Stimulated activated CD4-positive, alpha-beta T cell treated with anti-CD3 and anti-CD28 coated beads, Interleukin-2, amount 100 ng/mL, for 24 hours (primary cell): ENCODE measurements around the gene CHRM4.

Experiments used
- DNase-seq, 2 donors: peaks; one replicate each; pipeline ENCODE4 v3.0.0-alpha.2; 2020

The CHRM4 gene

GRCh38 chr11:46346886-46347636 is 44.5 kb downstream of the CHRM4 start, which contains the start of gene DGKZ:
Gene DGKZ (plus strand): TSS chr11:46347463. CDS start chr11:46347660, 197 bp downstream.
- DNase-seq: peak; percentile 86 to 90

GRCh38 chr11:46345881-46346484 is 45.6 kb downstream of the CHRM4 start:
- DNase-seq: peak; percentile 43 to 47

- DNase-seq: peak in 1 of 2 donors; percentile 40
Measured at GRCh38 chr11:46345131-46345597, 46.4 kb downstream of the CHRM4 start.

- DNase-seq: no peak
Measured at GRCh38 chr11:46343520-46343919, 48.1 kb downstream of the CHRM4 start.

GRCh38 chr11:46342239-46342638 is 49.3 kb downstream of the CHRM4 start:
- no peak for DNase-seq

GRCh38 chr11:46341454-46341853 is 50.1 kb downstream of the CHRM4 start:
- DNase-seq: no peak

GRCh38 chr11:46339816-46340215 is 51.8 kb downstream of the CHRM4 start:
- DNase-seq: no peak

- DNase-seq: no peak
Measured at GRCh38 chr11:46338988-46339666, 52.4 kb downstream of the CHRM4 start.

GRCh38 chr11:46338636-46338987 is 53.0 kb downstream of the CHRM4 start:
- no peak for DNase-seq

- DNase-seq: no peak
Measured at GRCh38 chr11:46337626-46338345, 53.8 kb downstream of the CHRM4 start.

- no peak for DNase-seq
Measured at GRCh38 chr11:46336563-46337180, 54.9 kb downstream of the CHRM4 start.

GRCh38 chr11:46335890-46336562 is 55.5 kb downstream of the CHRM4 start:
- DNase-seq: no peak

GRCh38 chr11:46335271-46335670 is 56.3 kb downstream of the CHRM4 start:
- no peak for DNase-seq

GRCh38 chr11:46334211-46334610 is 57.4 kb downstream of the CHRM4 start:
- no peak for DNase-seq
